Activated CD4-positive, alpha-beta T cell treated with anti-CD3 and anti-CD28 coated beads, Interleukin-2, amount 50 U/mL, for 4 hours (primary cell): ENCODE data around the gene SPOCD1.
A peak's percentile ranks its signal among the peaks of the same experiment; 100 is the strongest.

Experiments used
- DNase-seq, 2 experiments: peaks; one replicate each; pipeline ENCODE4 v3.0.0-alpha.2; 2020

The SPOCD1 gene

GRCh38 chr1:31799895-31800673 is 15.7 kb downstream of the SPOCD1 start:
- no peak for DNase-seq

- DNase-seq = no peak
These were observed 16.5 kb downstream of the SPOCD1 start for GRCh38 chr1:31799196-31799894.

- no peak for DNase-seq
These were observed 17.2 kb downstream of the SPOCD1 start for GRCh38 chr1:31798433-31799195.

GRCh38 chr1:31798086-31798432 is 17.8 kb downstream of the SPOCD1 start:
- no peak for DNase-seq

GRCh38 chr1:31797216-31797615 is 18.6 kb downstream of the SPOCD1 start:
- DNase-seq = no peak

- no peak for DNase-seq
These were observed 19.1 kb downstream of the SPOCD1 start for GRCh38 chr1:31796707-31797106.

- no peak for DNase-seq
These were observed 19.8 kb downstream of the SPOCD1 start for GRCh38 chr1:31795801-31796621.

- DNase-seq = no peak
These were observed 20.6 kb downstream of the SPOCD1 start for GRCh38 chr1:31795096-31795675.

- no peak for DNase-seq
These were observed 22.1 kb downstream of the SPOCD1 start for GRCh38 chr1:31793586-31794285.

- no peak for DNase-seq
These were observed 22.7 kb downstream of the SPOCD1 start for GRCh38 chr1:31793086-31793485.

- no peak for DNase-seq
These were observed 23.3 kb downstream of the SPOCD1 start for GRCh38 chr1:31792541-31792940.

GRCh38 chr1:31792116-31792515 is 23.7 kb downstream of the SPOCD1 start:
- no peak for DNase-seq

- DNase-seq = no peak
These were observed 24.5 kb downstream of the SPOCD1 start for GRCh38 chr1:31791131-31791858.

GRCh38 chr1:31790641-31791091 is 25.2 kb downstream of the SPOCD1 start:
- no peak for DNase-seq

GRCh38 chr1:31790140-31790539 is 25.7 kb downstream of the SPOCD1 start:
- no peak for DNase-seq

GRCh38 chr1:31789259-31790065 is 26.4 kb downstream of the SPOCD1 start:
- DNase-seq = peak; percentile 94 to 97

- no peak for DNase-seq
These were observed 27.0 kb downstream of the SPOCD1 start for GRCh38 chr1:31788825-31789256.

GRCh38 chr1:31788138-31788824 is 27.5 kb downstream of the SPOCD1 start:
- peak; percentile 79 for DNase-seq

- no peak for DNase-seq
These were observed 28.1 kb downstream of the SPOCD1 start for GRCh38 chr1:31787786-31788137.

- DNase-seq = no peak
These were observed 28.6 kb downstream of the SPOCD1 start for GRCh38 chr1:31787261-31787660.
